Upper lobe of left lung (tissue), 4 donors: ENCODE results near the gene IL12B.

Experiments used
- POLR2A ChIP-seq, 4 donors: fragments of 450-650 bp; IDR thresholded peaks; one replicate each; pipeline ENCODE4 v1.5.1; 2016 to 2017; ENCODE audit warnings: antibody characterized with exemption in 4 of 4, mild to moderate bottlenecking in 2 of 4
- TF ChIP-seq, protein P1 (sequence below), 6 experiments: fragments of 450-650 bp in 4 of 6; fragments of 200-600 bp in 2 of 6; sonication (generic) in 2 of 6; IDR thresholded peaks; one replicate each; pipeline ENCODE4 v1.5.1; 2016 to 2019; ENCODE audit warnings: antibody characterized with exemption in 6 of 6

DNA sequence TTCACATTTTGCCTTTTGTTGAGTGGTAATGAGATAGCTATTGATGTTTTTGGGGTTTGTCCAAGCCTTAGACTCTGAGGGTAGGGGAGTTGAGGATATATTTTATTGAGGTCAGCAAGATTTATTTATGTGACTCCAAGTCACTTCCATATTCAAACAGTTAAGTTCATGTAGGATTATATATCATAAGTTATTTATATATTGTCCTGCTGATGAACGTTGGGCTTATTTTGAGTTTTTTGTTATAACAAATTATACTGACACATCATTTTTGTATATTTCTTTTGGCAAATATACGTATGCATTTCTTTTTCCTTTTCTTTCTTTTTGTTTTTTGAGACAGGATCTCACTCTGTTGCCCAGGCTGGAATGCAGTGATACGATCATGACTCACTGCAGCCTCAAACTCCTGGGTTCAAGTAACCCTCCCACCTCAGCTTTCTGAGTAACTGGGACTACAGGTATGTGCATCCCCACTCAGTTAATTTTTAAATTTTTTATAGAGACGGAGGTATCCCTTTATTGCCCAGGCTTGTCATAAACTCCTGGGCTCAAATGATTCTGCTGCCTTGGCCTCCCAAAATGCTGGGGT lies 23.5 kb upstream of the IL12B start:
- TF ChIP-seq, protein P1, sequence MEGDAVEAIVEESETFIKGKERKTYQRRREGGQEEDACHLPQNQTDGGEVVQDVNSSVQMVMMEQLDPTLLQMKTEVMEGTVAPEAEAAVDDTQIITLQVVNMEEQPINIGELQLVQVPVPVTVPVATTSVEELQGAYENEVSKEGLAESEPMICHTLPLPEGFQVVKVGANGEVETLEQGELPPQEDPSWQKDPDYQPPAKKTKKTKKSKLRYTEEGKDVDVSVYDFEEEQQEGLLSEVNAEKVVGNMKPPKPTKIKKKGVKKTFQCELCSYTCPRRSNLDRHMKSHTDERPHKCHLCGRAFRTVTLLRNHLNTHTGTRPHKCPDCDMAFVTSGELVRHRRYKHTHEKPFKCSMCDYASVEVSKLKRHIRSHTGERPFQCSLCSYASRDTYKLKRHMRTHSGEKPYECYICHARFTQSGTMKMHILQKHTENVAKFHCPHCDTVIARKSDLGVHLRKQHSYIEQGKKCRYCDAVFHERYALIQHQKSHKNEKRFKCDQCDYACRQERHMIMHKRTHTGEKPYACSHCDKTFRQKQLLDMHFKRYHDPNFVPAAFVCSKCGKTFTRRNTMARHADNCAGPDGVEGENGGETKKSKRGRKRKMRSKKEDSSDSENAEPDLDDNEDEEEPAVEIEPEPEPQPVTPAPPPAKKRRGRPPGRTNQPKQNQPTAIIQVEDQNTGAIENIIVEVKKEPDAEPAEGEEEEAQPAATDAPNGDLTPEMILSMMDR (IDR thresholded peaks at IDR 0.05), result no peak
- TF ChIP-seq POLR2A (IDR thresholded peaks at IDR 0.05), result no peak
